Measurements from ENCODE around the gene RAB35.

The RAB35 gene

DNA sequence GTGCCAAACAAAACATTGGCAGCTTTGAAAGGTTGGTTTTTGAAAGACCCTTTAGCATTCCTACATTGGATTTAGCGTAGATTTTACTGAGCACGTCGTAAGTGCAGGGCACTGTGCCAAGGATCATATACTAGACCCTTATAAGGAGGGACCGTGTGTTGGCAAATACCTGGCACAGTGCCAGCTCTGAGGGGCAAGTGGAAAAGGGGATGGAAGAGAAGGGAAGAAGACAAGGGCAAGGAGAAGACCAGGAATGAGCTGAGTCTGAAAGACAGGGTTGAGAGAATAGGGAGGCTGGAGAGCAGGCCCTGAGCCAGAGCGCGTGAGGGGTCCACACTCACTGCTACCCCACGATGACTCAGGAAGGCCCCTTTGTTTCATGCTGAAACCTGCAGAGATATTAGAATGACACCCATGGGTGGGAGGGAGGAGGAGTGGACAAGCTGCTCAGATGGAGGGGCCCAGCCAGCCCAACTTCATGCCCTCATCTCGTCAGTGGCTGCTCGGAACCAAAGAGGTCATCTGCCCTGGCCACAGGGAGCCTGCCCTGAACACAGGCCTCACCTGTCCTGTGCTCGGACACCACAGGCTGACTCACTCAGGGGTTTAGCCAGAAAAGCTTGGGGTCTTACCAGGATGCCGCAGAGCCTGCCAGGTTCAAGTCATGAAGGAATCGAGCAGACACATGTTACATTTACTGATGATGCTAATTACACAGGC is 25.0 kb downstream of the RAB35 start:
- DNase-seq (ENCODE audit: low spot score) = no peak
- TF ChIP-seq, protein P1, sequence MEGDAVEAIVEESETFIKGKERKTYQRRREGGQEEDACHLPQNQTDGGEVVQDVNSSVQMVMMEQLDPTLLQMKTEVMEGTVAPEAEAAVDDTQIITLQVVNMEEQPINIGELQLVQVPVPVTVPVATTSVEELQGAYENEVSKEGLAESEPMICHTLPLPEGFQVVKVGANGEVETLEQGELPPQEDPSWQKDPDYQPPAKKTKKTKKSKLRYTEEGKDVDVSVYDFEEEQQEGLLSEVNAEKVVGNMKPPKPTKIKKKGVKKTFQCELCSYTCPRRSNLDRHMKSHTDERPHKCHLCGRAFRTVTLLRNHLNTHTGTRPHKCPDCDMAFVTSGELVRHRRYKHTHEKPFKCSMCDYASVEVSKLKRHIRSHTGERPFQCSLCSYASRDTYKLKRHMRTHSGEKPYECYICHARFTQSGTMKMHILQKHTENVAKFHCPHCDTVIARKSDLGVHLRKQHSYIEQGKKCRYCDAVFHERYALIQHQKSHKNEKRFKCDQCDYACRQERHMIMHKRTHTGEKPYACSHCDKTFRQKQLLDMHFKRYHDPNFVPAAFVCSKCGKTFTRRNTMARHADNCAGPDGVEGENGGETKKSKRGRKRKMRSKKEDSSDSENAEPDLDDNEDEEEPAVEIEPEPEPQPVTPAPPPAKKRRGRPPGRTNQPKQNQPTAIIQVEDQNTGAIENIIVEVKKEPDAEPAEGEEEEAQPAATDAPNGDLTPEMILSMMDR (IDR thresholded peaks at IDR 0.05; ENCODE audit: extremely low read depth, missing control alignments) = no peak

DNA sequence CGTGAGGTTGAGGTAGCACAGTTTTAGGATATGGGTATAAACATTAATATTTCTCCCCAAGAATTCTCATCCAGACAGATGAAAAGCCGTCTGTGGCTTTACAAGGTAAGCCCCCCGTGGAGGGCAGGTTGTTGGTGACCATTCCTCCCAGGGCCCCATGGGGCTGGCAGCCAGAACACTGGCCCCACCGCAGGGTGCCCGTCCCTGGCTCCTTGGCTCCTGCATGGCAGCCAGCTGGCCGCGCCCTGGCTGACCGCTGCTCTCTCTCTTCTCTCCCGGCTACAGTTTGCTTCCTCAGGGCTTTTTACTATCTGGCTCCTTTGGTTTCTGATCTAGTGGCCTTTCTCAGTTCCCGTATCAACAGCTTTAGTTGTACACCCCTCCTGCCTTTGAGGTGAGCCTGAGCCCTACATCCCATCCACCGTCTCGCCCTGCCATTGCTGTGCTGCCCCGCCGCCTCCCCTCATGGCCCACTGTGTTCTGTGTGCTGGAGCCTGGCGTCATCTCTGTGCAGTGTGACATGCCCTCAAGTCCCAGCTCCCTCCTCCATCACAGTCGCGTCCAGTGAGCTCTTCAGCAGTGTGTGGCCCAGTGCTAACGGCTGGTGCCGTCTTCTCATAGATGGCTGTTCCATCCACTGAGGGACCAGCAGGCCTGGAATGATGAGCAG is 25.8 kb downstream of the RAB35 start:
- TF ChIP-seq, protein P1 (IDR thresholded peaks at IDR 0.05; ENCODE audit: extremely low read depth, missing control alignments) = no peak
- no peak for DNase-seq (ENCODE audit: low spot score)

DNA sequence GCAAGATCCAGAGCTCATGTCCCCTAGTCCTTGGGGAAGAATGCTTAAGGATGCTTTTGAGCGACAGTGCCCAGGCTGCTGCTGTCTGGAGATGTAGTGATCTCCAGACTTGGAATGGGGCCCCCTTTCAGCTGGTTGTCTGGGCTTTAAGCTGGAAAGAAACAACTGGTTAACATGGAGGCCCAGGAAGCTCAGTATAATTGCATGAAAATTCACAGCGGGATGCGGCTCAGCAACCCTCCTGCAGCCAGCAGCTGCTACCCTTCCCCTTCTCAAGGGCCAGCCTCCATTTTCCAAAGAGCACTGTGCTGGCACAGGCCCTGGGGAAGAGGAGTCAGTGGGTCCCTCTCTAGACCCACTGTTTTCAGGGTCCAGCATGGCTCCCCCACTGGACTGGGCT is 26.3 kb downstream of the RAB35 start:
- TF ChIP-seq, protein P1 (IDR thresholded peaks at IDR 0.05; ENCODE audit: extremely low read depth, missing control alignments) = no peak
- DNase-seq (ENCODE audit: low spot score) = no peak

DNA sequence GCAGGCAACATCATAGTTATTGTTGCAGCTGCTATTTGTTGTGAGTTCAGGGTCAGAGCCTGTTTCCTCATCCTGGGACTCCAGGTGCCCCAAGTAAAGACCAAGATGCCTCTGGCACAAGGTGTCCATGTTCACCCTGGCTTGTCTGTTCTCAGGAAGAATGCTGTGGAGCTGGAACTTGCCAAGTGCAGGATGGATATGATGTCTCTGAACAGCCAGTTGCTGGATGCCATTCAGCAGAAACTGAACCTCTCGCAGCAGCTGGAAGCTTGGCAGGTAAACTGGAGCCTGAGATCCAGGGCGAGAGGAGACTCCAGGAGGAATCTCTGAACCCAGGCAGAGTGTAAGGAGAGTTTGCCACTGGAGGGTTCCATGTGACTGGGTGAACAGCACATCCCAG is 26.8 kb downstream of the RAB35 start:
- TF ChIP-seq, protein P1 (IDR thresholded peaks at IDR 0.05; ENCODE audit: extremely low read depth, missing control alignments) = no peak

DNA sequence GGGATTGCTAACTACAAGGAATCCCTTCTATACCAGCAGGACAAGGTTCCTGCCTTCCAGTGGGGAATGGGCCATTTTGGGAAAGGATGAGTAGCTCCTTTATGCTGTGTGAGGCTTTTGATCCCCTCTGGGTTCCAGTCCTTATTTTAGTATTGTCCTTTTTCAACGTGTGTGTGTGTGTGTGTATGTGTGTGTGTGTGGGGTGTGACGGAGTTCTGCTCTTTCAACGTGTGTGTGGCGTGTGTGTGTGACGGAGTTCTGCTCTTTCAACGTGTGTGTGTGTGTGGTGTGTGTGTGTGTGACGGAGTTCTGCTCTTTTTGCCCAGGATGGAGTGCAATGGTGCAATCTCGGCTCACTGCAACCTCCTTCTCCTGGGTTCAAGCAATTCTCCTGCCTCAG is 27.4 kb downstream of the RAB35 start:
- TF ChIP-seq, protein P1 (IDR thresholded peaks at IDR 0.05; ENCODE audit: extremely low read depth, missing control alignments) = no peak
- DNase-seq (ENCODE audit: low spot score) = no peak

More for the DNA sequence above, 26.8 kb downstream of the RAB35 start:
- DNase-seq (ENCODE audit: low spot score) = no peak

DNA sequence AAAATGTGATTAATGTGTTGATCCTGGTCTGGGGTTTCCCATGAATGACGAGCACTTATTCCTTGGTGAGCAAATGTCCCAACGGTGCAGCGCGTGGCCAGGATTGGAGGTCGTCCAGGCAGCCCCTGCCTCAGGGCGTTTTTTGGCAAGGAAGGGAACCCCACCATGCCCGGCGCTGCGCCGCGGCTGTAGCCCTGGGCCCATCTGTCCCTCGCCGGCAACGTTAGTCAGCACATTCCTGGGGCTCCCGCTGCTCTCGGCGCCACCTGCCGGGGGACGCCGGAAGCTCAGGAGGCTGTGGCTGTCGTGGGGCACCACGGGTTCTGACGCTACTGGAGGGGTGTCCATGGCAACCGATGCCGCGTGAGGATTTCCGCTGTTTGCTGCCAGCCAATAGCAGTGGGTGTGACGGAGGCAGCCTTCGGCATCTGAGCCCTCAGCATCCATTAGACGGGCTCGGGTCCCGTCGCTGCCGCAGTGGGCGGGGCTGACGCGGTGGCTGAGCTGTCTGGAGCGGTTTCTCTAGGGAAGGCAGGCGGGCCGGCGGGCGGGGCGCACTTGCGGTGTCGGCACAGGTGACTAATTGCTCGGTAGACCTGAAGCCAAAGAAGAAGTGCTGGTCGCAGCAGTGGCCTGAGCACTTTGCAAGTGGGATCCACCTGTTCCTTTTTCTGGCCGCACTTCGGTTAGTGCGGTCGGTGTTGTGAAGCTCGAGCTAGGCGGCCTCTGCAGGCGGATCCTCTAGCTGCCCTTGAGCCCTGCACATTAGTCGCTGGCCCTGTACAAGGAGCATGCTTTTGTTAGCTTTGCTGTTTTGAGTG is 29.5 kb downstream of the RAB35 start:
- peak; percentile 98 for DNase-seq (ENCODE audit: low spot score)
- TF ChIP-seq, protein P1 (IDR thresholded peaks at IDR 0.05; ENCODE audit: extremely low read depth, missing control alignments) = peak; percentile 98
